ENCODE results near the gene RNASE8. TPM values are rescaled to one million over a fixed set of nuclear protein-coding genes. Genes with fewer than 3 reads are reported as not detected.

Gene RNASE8
- total and polyA plus RNA-seq, 2 of the 4 experiments (the other 2 are of a cell fraction) = not detected

GRCh38 chr14:21071225-21072030, 13.8 kb downstream of the RNASE8 start:
- dilution Hi-C loops (cut with HindIII; ENCODE audit: low sequenced_read_pairs, unreplicated experiment) = no loop called here
- Histone ChIP-seq H3K4me3 (ENCODE audit: insufficient read depth, low read depth, low read length) (peak overlapping the region; percentile 68), H3K4me1 (ENCODE audit: control insufficient read depth, insufficient read depth, low read length) (peaks cover 22% of the 10 kb centered on the region), H4K91ac (ENCODE audit: insufficient read depth, low read depth, low read length) (peak overlapping the region; percentile 66), H2BK5ac (ENCODE audit: low read depth, low read length, poor library complexity, severe bottlenecking) (peak overlapping the region; percentile 97), H3K36me3 (ENCODE audit: control insufficient read depth, insufficient read depth, low read length) (peaks cover 33% of the 10 kb centered on the region), H3K9me3 (ENCODE audit: control insufficient read depth, insufficient read depth, low read length) (no peaks in the 10 kb centered on the region), H2BK120ac (ENCODE audit: low read depth, low read length) (peak overlapping the region; percentile 70), H4K20me1 (ENCODE audit: insufficient read depth, low read length) (peaks cover 10% of the 10 kb centered on the region), H4K8ac (ENCODE audit: low read depth in 2 of 2, low read length in 2 of 2) (peak overlapping the region; percentile 49 to 82), H2BK20ac (ENCODE audit: low read depth, low read length) (0 out of 2 replicates have a peak overlapping the region, but pooled peaks have one; percentile 18), H2BK15ac (ENCODE audit: low read depth, low read length) (0 out of 3 replicates have a peak overlapping the region, but pooled peaks have one; percentile 3), H3K9me1 (ENCODE audit: insufficient read depth, low read length) (peaks cover 10% of the 10 kb centered on the region), H3K9ac (ENCODE audit: low read depth, low read length) (peak overlapping the region; percentile 91), H2AFZ (replicated peaks; ENCODE audit: low read length, poor library complexity) (peak overlapping the region; percentile 88), H3K27me3 (ENCODE audit: control insufficient read depth, insufficient read depth, low read length) (no peaks in the 10 kb centered on the region), H3K14ac (replicated peaks; ENCODE audit: low read depth, low read length) (peak overlapping the region; percentile 83), H3K79me1 (ENCODE audit: low read depth in 1 of 2, low read length in 2 of 2) (peaks cover 19 to 60% of the 10 kb centered on the region in 2 experiments), H2AK9ac (replicated peaks; ENCODE audit: low read depth, low read length, poor library complexity) (peak overlapping the region; percentile 96), H3K4ac (ENCODE audit: low read depth, low read length) (peak overlapping the region; percentile 90), H3K23ac (ENCODE audit: low read depth, low read length) (peak overlapping the region; percentile 82), H3K4me2 (ENCODE audit: low read depth, low read length) (peak overlapping the region; percentile 93), H3K56ac (ENCODE audit: extremely low read depth, insufficient read depth, low read length) (peak overlapping the region; percentile 81), H3K27ac (ENCODE audit: insufficient read depth, low read length) (peak overlapping the region; percentile 96), H4K5ac (ENCODE audit: low read depth, low read length) (peak overlapping the region; percentile 28), H3K18ac (ENCODE audit: low read depth, low read length) (peak overlapping the region; percentile 21), H2AK5ac (ENCODE audit: low read depth, low read length) (peak overlapping the region; percentile 93; the same call in 1 of the 2 replicates)
- BruUV-seq (replicated peaks) = no TSS peak
- peak; percentile 73 for ATAC-seq (ENCODE audit: low read depth)
- in situ Hi-C loops (cut with MboI; ENCODE audit: low sequenced_read_pairs) = no loop called here
- POLR2A ChIA-PET (ENCODE audit: unreplicated experiment) = interaction anchor here (0.6 to 1.0 kb wide), 4 partner anchors 13 to 29 kb away, joined by 3 to 8 read pairs (median 4); partner anchors contain the start of gene TMEM253
- 0% methylated on average over 6 of the region's 37 CpGs; no CpG with 5 or more reads in 1 of the 2 experiments for WGBS, 2 experiments (ENCODE audit: extremely low coverage in 2 of 2, insufficient read length in 1 of 2)
- peak; percentile 95 for DNase-seq
- no peak for TF ChIP-seq CTCF (conservative IDR thresholded peaks at IDR 0.05; ENCODE audit: low read depth, low read length)
- no peak for TF ChIP-seq MAFK (IDR thresholded peaks at IDR 0.05; ENCODE audit: low read depth, low read length)
- no peak; the same call in 1 of the 2 replicates for TF ChIP-seq FOS (IDR thresholded peaks at IDR 0.05; ENCODE audit: low read depth, low read length)
- no peak for TF ChIP-seq CEBPB (IDR thresholded peaks at IDR 0.05; ENCODE audit: low read depth, low read length)
- peak; percentile 89; the same call in 1 of the 2 replicates for TF ChIP-seq CHD1 (IDR thresholded peaks at IDR 0.05; ENCODE audit: low read depth, low read length)
- peak; percentile 73 for TF ChIP-seq MAZ (IDR thresholded peaks at IDR 0.05; ENCODE audit: borderline replicate concordance, low read depth, low read length)
- TF ChIP-seq SMC3 (IDR thresholded peaks at IDR 0.05; ENCODE audit: low read depth, low read length) = no peak
- TF ChIP-seq POLR2A (IDR thresholded peaks at IDR 0.05; ENCODE audit: low read depth, low read length) = peak; percentile 69; the same call in 1 of the 2 replicates
- no peak for TF ChIP-seq BHLHE40 (IDR thresholded peaks at IDR 0.05; ENCODE audit: low read depth, low read length)
- CTCF ChIA-PET = interaction anchor here (0.7 to 2.8 kb wide), 10 partner anchors 12 to 57 kb away, joined by 3 to 18 read pairs (median 4); no protein-coding TSS in a partner anchor
- intact Hi-C loops (cut with micrococcal nuclease) = loop anchor here (1.0 kb wide), 3 partner anchors 14 to 57 kb away; no protein-coding TSS in a partner anchor
